Measurements from ENCODE around the gene TNFRSF21. TPM values are rescaled to one million over a fixed set of nuclear protein-coding genes. Genes with fewer than 3 reads are reported as not detected.

The TNFRSF21 gene
- polyA plus RNA-seq, 1 donor (not counting 4 experiments of a cell fraction or from before 2014, with no cell fraction given): 50.2 TPM

DNA sequence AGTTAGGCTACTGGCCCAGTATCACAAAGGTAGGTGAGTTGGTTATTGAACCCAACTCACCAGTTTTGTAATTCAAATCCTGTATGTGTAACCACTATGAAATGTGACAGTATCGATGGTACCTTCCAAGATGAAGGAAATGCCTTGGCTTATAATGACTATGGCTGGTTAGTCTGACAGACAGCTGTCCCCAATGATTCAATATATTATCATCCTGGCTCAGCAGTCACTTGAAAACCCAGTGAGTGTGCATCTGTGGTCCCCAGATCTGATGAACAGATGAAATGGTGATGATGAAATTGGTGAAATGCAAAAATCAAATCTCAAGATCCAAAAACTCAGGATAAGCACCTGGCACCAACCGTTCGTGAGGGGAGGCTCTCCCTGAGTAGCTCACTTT, 54.8 kb downstream of the TNFRSF21 start:
- Histone ChIP-seq H3K9ac (ENCODE audit: control insufficient read depth, extremely low read depth, insufficient read depth, low read length) (no peak overlapping the region), H3K4me3 (ENCODE audit: control insufficient read depth in 2 of 3, extremely low read depth in 1 of 3, insufficient read depth in 2 of 3, low read depth in 1 of 3, low read length in 3 of 3) (no peak overlapping the region), H3K79me2 (ENCODE audit: control insufficient read depth, insufficient read depth, low read length) (peaks cover 33% of the 10 kb centered on the region), H4K20me1 (ENCODE audit: control insufficient read depth, extremely low read depth, insufficient read depth, low read length) (no peaks in the 10 kb centered on the region), H3K4me1 (ENCODE audit: control insufficient read depth, extremely low read depth, insufficient read depth, low read length) (no peaks in the 10 kb centered on the region), H3K9me3 (ENCODE audit: control insufficient read depth, low read depth, low read length) (no peaks in the 10 kb centered on the region), H2AFZ (ENCODE audit: control insufficient read depth, low read length) (no peak overlapping the region), H3K4me2 (ENCODE audit: control insufficient read depth, extremely low read depth, insufficient read depth, low read depth, low read length) (no peak overlapping the region), H3K9me1 (ENCODE audit: control insufficient read depth, extremely low read depth, insufficient read depth, low read length) (no peaks in the 10 kb centered on the region), H3K27me3 (ENCODE audit: control insufficient read depth, extremely low read depth, insufficient read depth, low read length) (no peaks in the 10 kb centered on the region), H3K36me3 (ENCODE audit: control insufficient read depth in 2 of 2, extremely low read depth in 1 of 2, insufficient read depth in 2 of 2, low read length in 2 of 2) (peaks cover 17 to 18% of the 10 kb centered on the region in 2 experiments), H3K27ac (ENCODE audit: control insufficient read depth, insufficient read depth, low read length) (no peak overlapping the region)
- FAIRE-seq (peak; percentile 5), DNase-seq (ENCODE audit: low read depth, low spot score) (no peak)
- TF ChIP-seq EZH2 (IDR thresholded peaks at IDR 0.05; ENCODE audit: low read length): no peak
- TF ChIP-seq, protein P1, sequence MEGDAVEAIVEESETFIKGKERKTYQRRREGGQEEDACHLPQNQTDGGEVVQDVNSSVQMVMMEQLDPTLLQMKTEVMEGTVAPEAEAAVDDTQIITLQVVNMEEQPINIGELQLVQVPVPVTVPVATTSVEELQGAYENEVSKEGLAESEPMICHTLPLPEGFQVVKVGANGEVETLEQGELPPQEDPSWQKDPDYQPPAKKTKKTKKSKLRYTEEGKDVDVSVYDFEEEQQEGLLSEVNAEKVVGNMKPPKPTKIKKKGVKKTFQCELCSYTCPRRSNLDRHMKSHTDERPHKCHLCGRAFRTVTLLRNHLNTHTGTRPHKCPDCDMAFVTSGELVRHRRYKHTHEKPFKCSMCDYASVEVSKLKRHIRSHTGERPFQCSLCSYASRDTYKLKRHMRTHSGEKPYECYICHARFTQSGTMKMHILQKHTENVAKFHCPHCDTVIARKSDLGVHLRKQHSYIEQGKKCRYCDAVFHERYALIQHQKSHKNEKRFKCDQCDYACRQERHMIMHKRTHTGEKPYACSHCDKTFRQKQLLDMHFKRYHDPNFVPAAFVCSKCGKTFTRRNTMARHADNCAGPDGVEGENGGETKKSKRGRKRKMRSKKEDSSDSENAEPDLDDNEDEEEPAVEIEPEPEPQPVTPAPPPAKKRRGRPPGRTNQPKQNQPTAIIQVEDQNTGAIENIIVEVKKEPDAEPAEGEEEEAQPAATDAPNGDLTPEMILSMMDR (optimal IDR thresholded peaks at IDR 0.05 in 1 of 3, IDR thresholded peaks at IDR 0.05 in 1 of 3, conservative IDR thresholded peaks at IDR 0.05 in 1 of 3; ENCODE audit: extremely low read depth in 1 of 3, insufficient read depth in 2 of 3, low read length in 3 of 3): no peak
- dilution Hi-C loops (cut with MboI; ENCODE audit: extremely low pct_ligation_motif_present, low sequenced_read_pairs): no loop called here

DNA sequence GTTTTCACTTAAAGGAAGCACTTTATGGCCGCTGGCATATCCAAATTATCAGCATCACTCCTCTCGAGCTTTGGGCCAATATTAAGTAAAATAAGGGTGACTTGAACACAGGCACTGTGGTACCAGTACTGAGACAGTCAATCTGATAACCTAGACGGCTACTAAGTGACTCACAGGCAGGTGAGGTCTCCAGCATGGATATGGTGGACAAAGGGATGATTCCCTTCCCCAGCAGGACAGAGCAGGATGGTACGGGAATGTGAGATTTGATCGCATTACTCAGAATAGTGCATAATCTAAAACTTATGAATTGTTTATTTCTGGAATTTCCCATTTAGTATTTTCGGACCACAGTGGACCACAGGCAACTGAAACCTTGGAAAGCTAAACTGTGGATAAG, 55.7 kb downstream of the TNFRSF21 start:
- H3K79me2 ChIP-seq (ENCODE audit: control insufficient read depth, insufficient read depth, low read length): peaks cover 29% of the 10 kb centered on the region
- H3K9me1 ChIP-seq (ENCODE audit: control insufficient read depth, extremely low read depth, insufficient read depth, low read length): no peaks in the 10 kb centered on the region
- H3K27ac ChIP-seq (ENCODE audit: control insufficient read depth, insufficient read depth, low read length): no peak overlapping the region
- no peak overlapping the region for H2AFZ ChIP-seq (ENCODE audit: control insufficient read depth, low read length)
- DNase-seq (ENCODE audit: low read depth, low spot score) (no peak), FAIRE-seq (no peak)
- H3K4me1 ChIP-seq (ENCODE audit: control insufficient read depth, extremely low read depth, insufficient read depth, low read length): no peaks in the 10 kb centered on the region
- dilution Hi-C loops (cut with MboI; ENCODE audit: extremely low pct_ligation_motif_present, low sequenced_read_pairs): no loop called here
- H3K9ac ChIP-seq (ENCODE audit: control insufficient read depth, extremely low read depth, insufficient read depth, low read length): no peak overlapping the region
- no peak overlapping the region for H3K4me3 ChIP-seq (ENCODE audit: control insufficient read depth in 2 of 3, extremely low read depth in 1 of 3, insufficient read depth in 2 of 3, low read depth in 1 of 3, low read length in 3 of 3)
- peaks cover 12 to 13% of the 10 kb centered on the region in 2 experiments for H3K36me3 ChIP-seq (ENCODE audit: control insufficient read depth in 2 of 2, extremely low read depth in 1 of 2, insufficient read depth in 2 of 2, low read length in 2 of 2)
- no peaks in the 10 kb centered on the region for H3K9me3 ChIP-seq (ENCODE audit: control insufficient read depth, low read depth, low read length)
- no peak for TF ChIP-seq EZH2 (IDR thresholded peaks at IDR 0.05; ENCODE audit: low read length)
- TF ChIP-seq, protein P1 (optimal IDR thresholded peaks at IDR 0.05 in 1 of 3, IDR thresholded peaks at IDR 0.05 in 1 of 3, conservative IDR thresholded peaks at IDR 0.05 in 1 of 3; ENCODE audit: extremely low read depth in 1 of 3, insufficient read depth in 2 of 3, low read length in 3 of 3): no peak
- no peak overlapping the region for H3K4me2 ChIP-seq (ENCODE audit: control insufficient read depth, extremely low read depth, insufficient read depth, low read depth, low read length)
- no peaks in the 10 kb centered on the region for H4K20me1 ChIP-seq (ENCODE audit: control insufficient read depth, extremely low read depth, insufficient read depth, low read length)
- no peaks in the 10 kb centered on the region for H3K27me3 ChIP-seq (ENCODE audit: control insufficient read depth, extremely low read depth, insufficient read depth, low read length)
